ENCODE results near the gene GFI1.

The GFI1 gene

GRCh38 chr1:92488416-92488815 is 1.7 kb upstream of the GFI1 start:
- no peak for DNase-seq (ENCODE audit: low read depth)

GRCh38 chr1:92487078-92487605 is 417 bp upstream of the GFI1 start:
- no peak for DNase-seq (ENCODE audit: low read depth)

GRCh38 chr1:92485381-92486250 is 1.1 kb downstream of the GFI1 start:
- DNase-seq (ENCODE audit: low read depth) = peak; percentile 74

GRCh38 chr1:92484472-92485380 is 2.0 kb downstream of the GFI1 start:
- DNase-seq (ENCODE audit: low read depth) = peak; percentile 40

- DNase-seq (ENCODE audit: low read depth) = peak; percentile 22
Measured at GRCh38 chr1:92483610-92484471, 2.9 kb downstream of the GFI1 start.

- peak; percentile 32 for DNase-seq (ENCODE audit: low read depth)
Measured at GRCh38 chr1:92482665-92483609, 3.8 kb downstream of the GFI1 start.

GRCh38 chr1:92481971-92482664 is 4.6 kb downstream of the GFI1 start:
- DNase-seq (ENCODE audit: low read depth) = no peak

- DNase-seq (ENCODE audit: low read depth) = no peak
Measured at GRCh38 chr1:92481599-92481925, 5.2 kb downstream of the GFI1 start.

- no peak for DNase-seq (ENCODE audit: low read depth)
Measured at GRCh38 chr1:92480813-92481598, 5.7 kb downstream of the GFI1 start.

- DNase-seq (ENCODE audit: low read depth) = no peak
Measured at GRCh38 chr1:92480200-92480812, 6.4 kb downstream of the GFI1 start.

- DNase-seq (ENCODE audit: low read depth) = no peak
Measured at GRCh38 chr1:92479587-92479986, 7.1 kb downstream of the GFI1 start.

GRCh38 chr1:92478393-92478792 is 8.3 kb downstream of the GFI1 start:
- DNase-seq (ENCODE audit: low read depth) = no peak

- DNase-seq (ENCODE audit: low read depth) = peak; percentile 32
Measured at GRCh38 chr1:92476071-92476631, 10.6 kb downstream of the GFI1 start.

GRCh38 chr1:92475029-92475428 is 11.7 kb downstream of the GFI1 start:
- no peak for DNase-seq (ENCODE audit: low read depth)

- no peak for DNase-seq (ENCODE audit: low read depth)
Measured at GRCh38 chr1:92473781-92474495, 12.8 kb downstream of the GFI1 start.

- no peak for DNase-seq (ENCODE audit: low read depth)
Measured at GRCh38 chr1:92470216-92470615, 16.5 kb downstream of the GFI1 start.

GRCh38 chr1:92466683-92467352 is 19.9 kb downstream of the GFI1 start:
- no peak for DNase-seq (ENCODE audit: low read depth)
